SU-DHL-6 (cell line): Measurements from ENCODE around the gene SORCS2.

Source experiments
- H2AFZ ChIP-seq: fragments of 200-600 bp; sonication (generic); 2 replicates; pipeline ENCODE4 v1.6.1; 2014; ENCODE audit warnings: low read depth, mild to moderate bottlenecking, moderate library complexity, mixed read lengths, antibody characterized with exemption, low read length; ENCODE audit not compliant: severe bottlenecking
- H3F3A ChIP-seq: fragments of 200-600 bp; shearing (Covaris generic); 2 replicates; pipeline ENCODE4 v1.6.0; 2016; ENCODE audit warnings: antibody characterized with exemption, mild to moderate bottlenecking; ENCODE audit not compliant: insufficient read depth
- H3K27ac ChIP-seq: fragments of 200-600 bp; sonication (generic); 2 replicates; pipeline ENCODE4 v1.5.1; 2016; ENCODE audit warnings: low read depth, mild to moderate bottlenecking, low read length, moderate library complexity, mixed read lengths
- H3K27me3 ChIP-seq: fragments of 200-600 bp; sonication (generic), shearing (Covaris generic); 2 replicates; pipeline ENCODE4 v1.6.0; 2014; ENCODE audit warnings: mild to moderate bottlenecking, low read length
- H3K36me3 ChIP-seq: fragments of 200-600 bp; sonication (generic); 2 replicates; pipeline ENCODE4 v1.6.1; 2014; ENCODE audit warnings: mild to moderate bottlenecking, low read length, mixed read lengths
- H3K4me2 ChIP-seq: fragments of 300-600, 200-600 bp; shearing (Covaris generic), sonication (generic); 2 replicates; pipeline ENCODE4 v1.6.0; 2014; ENCODE audit warnings: low read length, low read depth, mild to moderate bottlenecking; ENCODE audit not compliant: poor library complexity, severe bottlenecking
- H3K4me3 ChIP-seq: fragments of 200-600 bp; sonication (generic); 2 replicates; pipeline ENCODE4 v1.5.1; 2014; ENCODE audit warnings: antibody characterized with exemption, low read length, mild to moderate bottlenecking, mixed read lengths; ENCODE audit not compliant: insufficient read depth, poor library complexity, severe bottlenecking
- H3K79me2 ChIP-seq: fragments of 200-600 bp; sonication (generic); 2 replicates; pipeline ENCODE4 v1.6.1; 2014; ENCODE audit warnings: mild to moderate bottlenecking, low read length, moderate library complexity; ENCODE audit not compliant: insufficient read depth
- H3K9ac ChIP-seq: fragments of 200-600 bp; sonication (generic); 2 replicates; pipeline ENCODE4 v1.7.0; 2014; ENCODE audit warnings: mild to moderate bottlenecking, low read length
- H3K9me2 ChIP-seq: fragments of 200-600 bp; sonication (generic); replicated peaks from 2 replicates; pipeline ENCODE4 v1.6.1; 2014; ENCODE audit warnings: low read length; ENCODE audit not compliant: insufficient read depth
- H3K9me3 ChIP-seq: fragments of 200-600 bp; sonication (generic); 2 replicates; pipeline ENCODE4 v1.6.1; 2014; ENCODE audit warnings: low read length, mixed read lengths; ENCODE audit not compliant: insufficient read depth
- H4K20me1 ChIP-seq: fragments of 200-600 bp; sonication (generic); 2 replicates; pipeline ENCODE4 v1.6.1; 2014; ENCODE audit warnings: low read depth, mild to moderate bottlenecking, antibody characterized with exemption, low read length, moderate library complexity, mixed read lengths
- EZH2phosphoT487 ChIP-seq: fragments of 200-600 bp; sonication (generic), shearing (Covaris generic); conservative IDR thresholded peaks from 2 replicates; pipeline ENCODE4 v1.6.1; 2018; ENCODE audit warnings: mild to moderate bottlenecking, antibody characterized with exemption, low read length, moderate library complexity, mixed read lengths
- TF ChIP-seq, protein P1 (sequence below): fragments of 200-600 bp; sonication (generic); IDR thresholded peaks from one replicate; pipeline ENCODE4 v1.5.1; 2017; ENCODE audit warnings: antibody characterized with exemption, mild to moderate bottlenecking, low read length, moderate library complexity; ENCODE audit not compliant: insufficient read depth, poor library complexity, severe bottlenecking

SORCS2 gene

DNA sequence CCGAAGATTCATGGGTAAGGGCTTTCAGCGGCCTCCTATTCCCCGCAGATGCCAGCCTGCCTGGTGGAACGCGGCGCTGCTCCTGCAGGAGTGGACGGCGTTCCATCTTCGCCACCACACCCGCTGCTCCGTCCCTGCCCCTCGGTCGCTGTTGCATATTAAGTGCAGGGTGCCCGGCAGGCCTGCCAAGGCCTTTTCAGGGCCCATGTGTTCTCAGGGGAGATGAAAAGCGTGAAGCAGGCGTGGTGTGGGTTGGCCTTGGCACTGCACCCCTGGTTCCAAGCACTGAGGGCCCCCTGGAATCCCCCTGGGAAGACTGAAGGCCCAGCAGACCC lies 52.0 kb downstream of the SORCS2 start:
- TF ChIP-seq, protein P1, sequence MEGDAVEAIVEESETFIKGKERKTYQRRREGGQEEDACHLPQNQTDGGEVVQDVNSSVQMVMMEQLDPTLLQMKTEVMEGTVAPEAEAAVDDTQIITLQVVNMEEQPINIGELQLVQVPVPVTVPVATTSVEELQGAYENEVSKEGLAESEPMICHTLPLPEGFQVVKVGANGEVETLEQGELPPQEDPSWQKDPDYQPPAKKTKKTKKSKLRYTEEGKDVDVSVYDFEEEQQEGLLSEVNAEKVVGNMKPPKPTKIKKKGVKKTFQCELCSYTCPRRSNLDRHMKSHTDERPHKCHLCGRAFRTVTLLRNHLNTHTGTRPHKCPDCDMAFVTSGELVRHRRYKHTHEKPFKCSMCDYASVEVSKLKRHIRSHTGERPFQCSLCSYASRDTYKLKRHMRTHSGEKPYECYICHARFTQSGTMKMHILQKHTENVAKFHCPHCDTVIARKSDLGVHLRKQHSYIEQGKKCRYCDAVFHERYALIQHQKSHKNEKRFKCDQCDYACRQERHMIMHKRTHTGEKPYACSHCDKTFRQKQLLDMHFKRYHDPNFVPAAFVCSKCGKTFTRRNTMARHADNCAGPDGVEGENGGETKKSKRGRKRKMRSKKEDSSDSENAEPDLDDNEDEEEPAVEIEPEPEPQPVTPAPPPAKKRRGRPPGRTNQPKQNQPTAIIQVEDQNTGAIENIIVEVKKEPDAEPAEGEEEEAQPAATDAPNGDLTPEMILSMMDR: no peak
- TF ChIP-seq EZH2phosphoT487: no peak
- Histone ChIP-seq H3K9ac (no peak overlapping the region), H3K9me3 (no peaks in the 10 kb centered on the region), H3K36me3 (no peaks in the 10 kb centered on the region), H3K27me3 (no peaks in the 10 kb centered on the region), H3K9me2 (no peaks in the 10 kb centered on the region), H3K79me2 (no peaks in the 10 kb centered on the region), H3K27ac (no peak overlapping the region), H3F3A (no peaks in the 10 kb centered on the region), H2AFZ (no peak overlapping the region), H3K4me3 (no peak overlapping the region), H3K4me2 (no peak overlapping the region), H4K20me1 (no peaks in the 10 kb centered on the region)

DNA sequence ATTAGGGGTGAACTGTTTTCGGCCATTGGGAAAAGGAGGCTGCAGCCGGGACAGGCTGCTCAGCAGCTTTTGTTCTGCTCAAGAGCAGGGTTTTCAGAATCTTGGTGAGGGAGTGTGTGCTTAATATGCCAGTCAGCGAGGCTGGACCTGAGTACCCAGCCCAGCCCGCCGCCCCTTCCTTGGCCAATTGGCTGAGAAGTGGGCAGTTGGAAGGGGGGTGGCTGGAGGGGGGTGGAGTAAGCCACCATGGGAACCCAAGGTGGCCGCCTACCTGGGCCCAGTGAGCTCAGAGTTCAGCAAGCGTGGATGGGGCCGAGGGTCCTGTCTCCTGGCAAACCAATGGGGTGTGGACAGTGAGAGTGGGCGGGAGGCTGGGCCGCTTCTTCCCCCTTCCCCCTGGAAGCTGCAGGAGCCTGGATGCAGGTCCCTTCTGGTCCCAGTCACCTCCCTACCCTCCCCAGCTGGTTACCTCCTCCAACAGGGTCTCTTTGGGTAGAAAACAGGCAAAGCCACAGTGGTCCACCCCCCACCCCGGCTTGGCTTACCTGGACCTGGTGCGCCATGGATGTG lies 52.5 kb downstream of the SORCS2 start:
- H2AFZ ChIP-seq: no peak overlapping the region
- H3F3A ChIP-seq: no peaks in the 10 kb centered on the region
- H3K27me3 ChIP-seq: no peaks in the 10 kb centered on the region
- H3K9ac ChIP-seq: no peak overlapping the region
- H3K4me3 ChIP-seq: no peak overlapping the region
- TF ChIP-seq, protein P1: no peak
- no peak for TF ChIP-seq EZH2phosphoT487
- no peaks in the 10 kb centered on the region for H3K36me3 ChIP-seq
- no peak overlapping the region for H3K4me2 ChIP-seq
- H3K9me2 ChIP-seq: no peaks in the 10 kb centered on the region
- no peak overlapping the region for H3K27ac ChIP-seq
- no peaks in the 10 kb centered on the region for H3K79me2 ChIP-seq
- no peaks in the 10 kb centered on the region for H3K9me3 ChIP-seq
- no peaks in the 10 kb centered on the region for H4K20me1 ChIP-seq

DNA sequence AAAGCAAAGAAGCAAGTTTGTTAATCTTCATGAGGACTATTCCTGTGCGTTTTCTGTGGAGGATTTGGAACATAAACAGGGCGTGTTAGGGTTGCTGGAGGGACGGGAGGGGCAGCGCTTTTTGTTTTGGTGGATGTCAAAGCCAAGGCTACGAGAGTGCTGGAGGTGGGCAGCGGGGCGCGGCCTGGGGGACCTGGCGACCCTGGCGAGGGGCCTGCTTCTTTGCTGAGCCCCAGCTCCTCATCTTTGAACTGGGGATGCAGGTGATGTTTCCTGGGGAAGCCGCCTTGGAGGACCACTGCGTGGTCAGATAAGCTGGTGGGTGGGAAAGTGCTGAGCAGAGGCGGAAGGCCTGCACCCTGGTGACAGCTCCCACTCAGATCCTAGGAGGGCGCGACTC lies 55.2 kb downstream of the SORCS2 start:
- no peak overlapping the region for H3K27ac ChIP-seq
- H3K79me2 ChIP-seq: no peaks in the 10 kb centered on the region
- H3K4me3 ChIP-seq: no peak overlapping the region
- H3F3A ChIP-seq: no peaks in the 10 kb centered on the region
- no peak overlapping the region for H3K4me2 ChIP-seq
- no peaks in the 10 kb centered on the region for H3K9me3 ChIP-seq
- H3K27me3 ChIP-seq: no peaks in the 10 kb centered on the region
- no peaks in the 10 kb centered on the region for H3K36me3 ChIP-seq
- TF ChIP-seq, protein P1: no peak
- no peak for TF ChIP-seq EZH2phosphoT487
- no peak overlapping the region for H3K9ac ChIP-seq
- no peaks in the 10 kb centered on the region for H4K20me1 ChIP-seq
- H3K9me2 ChIP-seq: no peaks in the 10 kb centered on the region
- H2AFZ ChIP-seq: no peak overlapping the region

DNA sequence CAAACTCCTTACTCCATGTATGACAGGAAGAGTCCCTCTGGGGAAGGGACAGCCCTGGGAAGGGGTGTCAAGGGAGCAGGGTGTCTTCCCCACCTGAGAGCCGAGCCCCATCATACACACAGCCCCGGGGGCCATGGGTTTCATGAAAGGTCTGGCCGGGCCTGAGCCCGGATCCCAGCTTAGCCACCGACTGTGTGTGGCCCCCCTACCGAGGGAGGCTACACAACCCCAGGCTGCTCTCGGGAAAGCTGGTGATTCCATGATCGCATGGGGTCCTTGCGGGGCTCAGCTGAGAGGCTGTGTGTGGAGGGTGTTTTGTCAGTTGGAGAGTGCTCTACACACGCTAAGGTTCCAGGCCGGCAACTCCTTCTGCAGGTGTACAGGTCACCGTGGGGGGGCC lies 55.6 kb downstream of the SORCS2 start:
- Histone ChIP-seq H4K20me1 (no peaks in the 10 kb centered on the region), H3K27ac (no peak overlapping the region), H3K79me2 (no peaks in the 10 kb centered on the region), H3K36me3 (no peaks in the 10 kb centered on the region), H3K4me2 (no peak overlapping the region), H2AFZ (no peak overlapping the region), H3F3A (no peaks in the 10 kb centered on the region), H3K9ac (no peak overlapping the region), H3K4me3 (no peak overlapping the region), H3K9me3 (no peaks in the 10 kb centered on the region), H3K9me2 (no peaks in the 10 kb centered on the region), H3K27me3 (no peaks in the 10 kb centered on the region)
- TF ChIP-seq, protein P1: no peak
- no peak for TF ChIP-seq EZH2phosphoT487
